Peyer's patch (tissue), 4 donors: ENCODE results near the gene FMNL3.

Experiments
- CTCF ChIP-seq, 6 experiments: fragments of 450-650 bp in 4 of 6; fragments of 200-600 bp in 2 of 6; sonication (generic) in 1 of 6; IDR thresholded peaks; one replicate each; pipeline ENCODE4 v1.5.1; 2017 to 2019; ENCODE audit warnings: antibody characterized with exemption in 6 of 6, mild to moderate bottlenecking in 3 of 6, moderate library complexity in 1 of 6
- POLR2A ChIP-seq, 2 donors: fragments of 450-650 bp; IDR thresholded peaks; one replicate each; pipeline ENCODE4 v1.5.1; 2017; ENCODE audit warnings: antibody characterized with exemption in 2 of 2, mild to moderate bottlenecking in 2 of 2, moderate library complexity in 2 of 2

DNA sequence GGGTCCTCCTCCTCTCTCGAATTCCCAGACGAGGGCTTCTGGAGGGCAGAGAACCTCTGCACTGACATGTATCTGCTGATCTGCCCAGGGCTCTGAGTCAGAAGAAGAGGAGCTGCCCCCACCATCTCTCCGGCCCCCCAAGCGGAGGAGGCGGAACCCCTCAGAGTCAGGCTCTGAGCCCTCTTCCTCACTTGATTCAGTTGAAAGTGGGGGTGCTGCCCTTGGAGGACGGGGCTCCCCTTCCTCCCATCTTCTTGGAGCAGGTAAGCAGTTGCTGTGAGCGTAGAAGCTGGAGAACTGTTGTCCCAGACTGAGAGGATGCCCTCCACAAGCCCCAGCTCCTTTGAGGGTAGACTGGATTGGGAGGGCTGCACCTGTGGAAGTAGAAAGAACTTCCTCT is 64.1 kb downstream of the FMNL3 start:
- TF ChIP-seq CTCF (IDR thresholded peaks at IDR 0.05) (no peak), POLR2A (IDR thresholded peaks at IDR 0.05) (no peak)
